Aorta (tissue), 5 donors: ENCODE measurements around the gene CENPP. TPM values are rescaled to one million over a fixed set of nuclear protein-coding genes. Genes with fewer than 3 reads are reported as not detected.

Source experiments
- ATAC-seq: fragments of 200-7000 bp; cut with Tn5 transposase; one replicate; pipeline ENCODE4 v1.9.1; 2022; ENCODE audit warnings: moderate library complexity; ENCODE audit not compliant: low FRiP score
- DNase-seq, 2 donors: peaks; one replicate each; pipeline ENCODE4 v3.0.0-alpha.2; 2020
- H3K27ac ChIP-seq, 2 donors: one replicate each; pipeline ENCODE4 v1.5.1; 2013; ENCODE audit warnings: low read length in 2 of 2, mild to moderate bottlenecking in 2 of 2, moderate library complexity in 2 of 2, control low read depth in 1 of 2, inconsistent platforms in 1 of 2, low read depth in 1 of 2
- H3K27me3 ChIP-seq, 2 donors: one replicate each; pipeline ENCODE4 v1.6.1; 2013; ENCODE audit warnings: control low read depth in 1 of 2, low read length in 1 of 2, mild to moderate bottlenecking in 1 of 2, moderate library complexity in 1 of 2; ENCODE audit not compliant: insufficient read depth in 2 of 2, control insufficient read depth in 1 of 2
- H3K36me3 ChIP-seq, 2 donors: one replicate each; pipeline ENCODE4 v1.6.1; 2013; ENCODE audit warnings: control low read depth in 1 of 2, low read length in 1 of 2, mild to moderate bottlenecking in 1 of 2; ENCODE audit not compliant: insufficient read depth in 2 of 2, control insufficient read depth in 1 of 2
- H3K4me1 ChIP-seq, 2 donors: one replicate each; pipeline ENCODE4 v1.6.1; 2013; ENCODE audit warnings: low read length in 2 of 2, control low read depth in 1 of 2, mild to moderate bottlenecking in 1 of 2, moderate library complexity in 1 of 2; ENCODE audit not compliant: insufficient read depth in 2 of 2, control insufficient read depth in 1 of 2
- H3K4me3 ChIP-seq, 2 donors: one replicate each; pipeline ENCODE4 v1.5.1; 2013; ENCODE audit warnings: low read length in 2 of 2, control low read depth in 1 of 2, mild to moderate bottlenecking in 1 of 2
- H3K9me3 ChIP-seq: one replicate; pipeline ENCODE4 v1.6.1; 2013; ENCODE audit warnings: mild to moderate bottlenecking, low read length; ENCODE audit not compliant: control insufficient read depth
- WGBS, 2 donors: extraction: QIAGEN DNeasy Blood & Tissue Kit; methylation state at CpG; one replicate each; pipeline ENCODE4 v1.1.7; 2013; 5-methylcytosine and 5-hydroxymethylcytosine counted together
- intact Hi-C, 2 donors: fragments of 100-400 bp; cut with DNase I; formaldehyde crosslinking; loops; one replicate each; pipeline versions ENCODE4 v1.14.2 to v1.15.0; 2022
- polyA plus RNA-seq, 2 donors: library from polyadenylated mRNA; stranded (reverse); fragments of 200-250 nt; gene quantifications; one replicate each; pipeline ENCODE4 v1.2.3, GENCODE V29; 2013
- total RNA-seq, 2 donors: library from RNA; stranded (reverse); fragmentation: NEBNext Ultra II Directional; extraction: Animal tissue kit (Norgen Biotek cat#: 25700); gene quantifications; one replicate each; pipeline ENCODE4 v1.2.1, GENCODE V29; 2021
- donor health status: healthy with polysubstance abuse.
- donor health status: Bipolar disorder and iron deficiency.
- donor health status: DM: no; HTN: no; CAD: no.
- donor health status: DM: no; HTN: no; CAD: no.
- donor health status: DM: yes; HTN: yes; CAD: no.

The CENPP gene
- total and polyA plus RNA-seq, 4 donors, result 0.50 to 11.1 (median 4.3) TPM

- Histone ChIP-seq H3K27me3 (no peaks in the 10 kb centered on the region), H3K27ac (no peak overlapping the region), H3K9me3 (no peaks in the 10 kb centered on the region), H3K4me1 (peaks cover 0 to 2% of the 10 kb centered on the region in 2 donors), H3K36me3 (peaks cover 0 to 2% of the 10 kb centered on the region in 2 donors), H3K4me3 (peak overlapping the region; percentile 67 to 76)
- DNase-seq, result no peak
- WGBS, 2 donors, result 63 to 88% methylated on average over 3 of the region's 3 CpGs
- no peak for ATAC-seq
- intact Hi-C loops, result loop anchor here (2.0 to 5.0 kb wide), 2 partner anchors 37 to 69 kb away; no protein-coding TSS in a partner anchor
These were observed 208.5 kb downstream of the CENPP start for GRCh38 chr9:92534204-92534603.

- peak overlapping the region in 1 of 2 donors; percentile 64 for H3K27ac ChIP-seq
- WGBS, 2 donors, result 9 to 18% methylated on average over 1 of the region's 1 CpG
- peaks cover 0 to 2% of the 10 kb centered on the region in 2 donors for H3K4me1 ChIP-seq
- peaks cover 0 to 2% of the 10 kb centered on the region in 2 donors for H3K36me3 ChIP-seq
- no peaks in the 10 kb centered on the region for H3K9me3 ChIP-seq
- DNase-seq (no peak), ATAC-seq (no peak)
- H3K27me3 ChIP-seq, result no peaks in the 10 kb centered on the region
- intact Hi-C loops, result loop anchor here (2.0 to 5.0 kb wide), 4 partner anchors 37 to 70 kb away; no protein-coding TSS in a partner anchor
- peak overlapping the region; percentile 67 to 76 for H3K4me3 ChIP-seq
These were observed 208.9 kb downstream of the CENPP start for GRCh38 chr9:92534674-92535073.

GRCh38 chr9:92535940-92536850 lies 210.4 kb downstream of the CENPP start, which contains the start of gene ECM2:
Gene ECM2 (minus strand): TSS chr9:92535990. CDS start chr9:92522866, 13,124 bp downstream.
- ATAC-seq, result peak; percentile 77

GRCh38 chr9:92538541-92538940 lies 212.8 kb downstream of the CENPP start:
- WGBS, 2 donors, result 27 to 28% methylated on average over 2 of the region's 2 CpGs
- DNase-seq, result no peak
- Histone ChIP-seq H3K36me3 (peaks cover 0 to 2% of the 10 kb centered on the region in 2 donors), H3K27me3 (no peaks in the 10 kb centered on the region), H3K4me3 (no peak overlapping the region), H3K9me3 (no peaks in the 10 kb centered on the region), H3K4me1 (peaks cover 0 to 2% of the 10 kb centered on the region in 2 donors), H3K27ac (no peak overlapping the region)
- intact Hi-C loops, result loop anchor here (5.0 kb wide), 2 partner anchors 51 to 54 kb away; no protein-coding TSS in a partner anchor
- ATAC-seq, result no peak

More at GRCh38 chr9:92535940-92536850, 210.4 kb downstream of the CENPP start, which contains the start of gene ECM2:
- 5 to 7% methylated on average over 7 of the region's 7 CpGs for WGBS, 2 donors
- DNase-seq, result no peak
- Histone ChIP-seq H3K27ac (peak within 1 kb of the TSS; percentile 64 to 83), H3K27me3 (no peaks in the 10 kb centered on the region), H3K36me3 (peaks cover 0 to 2% of the 10 kb centered on the region in 2 donors), H3K4me1 (peaks cover 0 to 2% of the 10 kb centered on the region in 2 donors), H3K9me3 (no peaks in the 10 kb centered on the region), H3K4me3 (peak within 1 kb of the TSS; percentile 67 to 76)
- intact Hi-C loops, result loop anchor here (2.0 to 5.0 kb wide), 3 partner anchors 49 to 71 kb away; no protein-coding TSS in a partner anchor

- WGBS, 2 donors, result 64 to 80% methylated on average over 7 of the region's 7 CpGs
- intact Hi-C loops, result no loop called here
- no peak overlapping the region for H3K27ac ChIP-seq
These were observed 218.2 kb downstream of the CENPP start for GRCh38 chr9:92543972-92544371.

GRCh38 chr9:92545002-92545510 lies 219.3 kb downstream of the CENPP start:
- Histone ChIP-seq H3K27ac (no peak overlapping the region), H3K27me3 (no peaks in the 10 kb centered on the region), H3K4me1 (no peaks in the 10 kb centered on the region), H3K4me3 (no peak overlapping the region), H3K9me3 (no peaks in the 10 kb centered on the region), H3K36me3 (no peaks in the 10 kb centered on the region)
- DNase-seq (no peak), ATAC-seq (no peak)
- 98% methylated on average over 21 to 33 of the region's 33 CpGs for WGBS, 2 donors
- intact Hi-C loops, result no loop called here

More at GRCh38 chr9:92543972-92544371, 218.2 kb downstream of the CENPP start:
- Histone ChIP-seq H3K9me3 (no peaks in the 10 kb centered on the region), H3K4me3 (no peak overlapping the region), H3K4me1 (no peaks in the 10 kb centered on the region), H3K27me3 (no peaks in the 10 kb centered on the region), H3K36me3 (no peaks in the 10 kb centered on the region)
- no peak for DNase-seq
- ATAC-seq, result no peak

- intact Hi-C loops, result no loop called here
- H3K4me3 ChIP-seq, result no peak overlapping the region
- no peaks in the 10 kb centered on the region for H3K4me1 ChIP-seq
- H3K27me3 ChIP-seq, result no peaks in the 10 kb centered on the region
- no peak for ATAC-seq
- H3K27ac ChIP-seq, result no peak overlapping the region
- no peaks in the 10 kb centered on the region for H3K9me3 ChIP-seq
- no peaks in the 10 kb centered on the region for H3K36me3 ChIP-seq
- no peak for DNase-seq
- WGBS, 2 donors, result 89 to 92% methylated on average over 3 of the region's 3 CpGs
These were observed 221.6 kb downstream of the CENPP start for GRCh38 chr9:92547356-92547755.

GRCh38 chr9:92550765-92551164 lies 225.0 kb downstream of the CENPP start:
- 96 to 100% methylated on average over 2 of the region's 2 CpGs for WGBS, 2 donors
- Histone ChIP-seq H3K27ac (no peak overlapping the region), H3K27me3 (no peaks in the 10 kb centered on the region), H3K4me3 (no peak overlapping the region), H3K9me3 (no peaks in the 10 kb centered on the region), H3K4me1 (no peaks in the 10 kb centered on the region), H3K36me3 (no peaks in the 10 kb centered on the region)
- ATAC-seq, result no peak
- no peak for DNase-seq
- intact Hi-C loops, result no loop called here
